ENCODE data around the gene CORO2A. TPM values are rescaled to one million over a fixed set of nuclear protein-coding genes. Genes with fewer than 3 reads are reported as not detected.
A peak's percentile ranks its signal among the peaks of the same experiment; 100 is the strongest.
"Not testable (repeated sequence)": the region's sequence is repeated elsewhere in the genome, so short reads cannot be mapped to it uniquely, and the experiment has no call there.

CORO2A gene
- total RNA-seq, 1 donor from 2014 or later = 0.35 TPM

- intact Hi-C loops (cut with micrococcal nuclease) = no loop called here
- DNase-seq (no peak), ATAC-seq (peak; percentile 72)
Measured at GRCh38 chr9:98129451-98129881, 63.0 kb downstream of the CORO2A start.

DNA sequence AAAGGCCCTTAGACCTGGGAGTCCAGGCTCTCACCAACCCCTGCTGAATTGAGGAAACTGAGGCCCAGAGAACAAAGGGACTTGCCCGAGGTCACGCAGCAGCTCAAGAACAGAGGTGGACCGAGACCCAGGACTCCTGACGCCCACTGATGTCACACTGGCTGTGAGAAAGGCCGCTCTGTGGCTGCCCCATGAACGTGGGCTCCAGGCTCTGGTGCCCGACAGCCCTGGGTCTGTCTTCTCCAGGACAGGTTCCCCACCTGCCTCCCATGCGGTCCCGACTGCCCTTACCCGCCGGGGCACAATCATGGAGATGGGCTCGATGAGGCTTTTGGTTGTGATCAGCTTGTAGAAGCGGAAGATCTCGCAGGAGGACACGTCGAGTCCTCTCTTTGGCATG, 64.1 kb downstream of the CORO2A start:
- intact Hi-C loops (cut with micrococcal nuclease) = no loop called here
- no peak for ATAC-seq
- no peak for DNase-seq

GRCh38 chr9:98127226-98127625, 65.2 kb downstream of the CORO2A start:
- ATAC-seq (no peak), DNase-seq (no peak)
- intact Hi-C loops (cut with micrococcal nuclease) = no loop called here

DNA sequence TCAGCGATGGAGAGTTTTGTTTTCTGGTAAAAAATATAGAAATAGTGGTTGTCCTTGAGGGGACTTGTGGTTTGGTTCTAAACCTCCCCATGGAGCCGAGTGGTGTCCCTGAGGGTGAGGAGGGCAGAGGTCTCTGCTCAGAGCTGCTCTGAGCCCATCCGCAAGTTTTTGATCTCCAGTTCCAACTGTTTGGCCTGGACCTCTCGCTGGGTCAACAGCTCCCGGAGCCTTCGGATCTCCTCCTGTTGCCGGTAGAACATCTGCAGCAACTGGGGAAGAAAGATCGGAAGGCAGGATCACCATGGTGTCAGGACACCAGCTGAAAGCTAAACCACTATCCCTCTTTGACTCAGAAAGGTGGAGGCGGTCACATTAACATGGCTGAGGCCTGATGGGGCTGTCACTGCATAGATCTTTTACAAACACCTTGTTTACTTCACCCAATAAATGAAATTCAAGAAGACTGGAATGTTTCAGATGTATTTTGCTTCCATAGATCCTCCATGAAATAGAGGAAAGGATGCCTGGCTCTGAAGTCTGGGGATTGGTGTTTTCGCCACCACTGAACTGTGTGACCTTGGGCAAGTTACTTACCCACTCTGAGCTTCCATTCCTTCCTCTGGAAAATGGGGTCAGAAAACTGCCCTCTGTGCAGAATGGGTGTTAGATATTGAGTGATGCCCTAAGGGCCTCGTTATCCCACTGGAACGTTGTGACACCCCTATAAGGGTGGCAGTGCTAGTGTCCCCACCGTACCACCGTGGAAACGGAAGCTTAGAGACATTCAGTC, 67.6 kb downstream of the CORO2A start:
- ATAC-seq = no peak
- no peak for DNase-seq
- intact Hi-C loops (cut with micrococcal nuclease) = no loop called here

- intact Hi-C loops (cut with micrococcal nuclease); ATAC-seq; DNase-seq: not testable (repeated sequence)
Measured at GRCh38 chr9:98124091-98124490, 68.3 kb downstream of the CORO2A start.

DNA sequence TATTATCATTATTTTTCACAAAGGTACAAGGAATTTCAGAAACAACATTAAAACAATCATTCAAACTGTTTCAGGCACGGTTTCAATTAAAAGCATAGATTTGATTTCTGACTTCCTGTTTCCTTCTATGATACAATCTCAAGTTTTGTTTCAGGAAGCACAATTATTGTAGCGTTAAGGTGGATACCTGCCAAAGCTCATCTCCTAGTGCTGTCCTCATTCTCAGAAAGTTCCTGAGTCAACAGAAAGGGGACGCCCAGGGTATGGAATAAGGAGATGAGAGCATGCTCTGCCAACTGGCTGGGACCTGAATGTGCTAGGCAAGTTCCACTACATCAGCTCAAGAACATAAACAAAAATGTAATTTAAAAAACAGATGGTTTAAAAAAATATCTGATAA, 71.4 kb downstream of the CORO2A start:
- no peak for ATAC-seq
- intact Hi-C loops (cut with micrococcal nuclease) = no loop called here
- DNase-seq = no peak

- intact Hi-C loops (cut with micrococcal nuclease) = no loop called here
- no peak for DNase-seq
- peak; percentile 36 for ATAC-seq
Measured at GRCh38 chr9:98120476-98120875, 72.0 kb downstream of the CORO2A start.

DNA sequence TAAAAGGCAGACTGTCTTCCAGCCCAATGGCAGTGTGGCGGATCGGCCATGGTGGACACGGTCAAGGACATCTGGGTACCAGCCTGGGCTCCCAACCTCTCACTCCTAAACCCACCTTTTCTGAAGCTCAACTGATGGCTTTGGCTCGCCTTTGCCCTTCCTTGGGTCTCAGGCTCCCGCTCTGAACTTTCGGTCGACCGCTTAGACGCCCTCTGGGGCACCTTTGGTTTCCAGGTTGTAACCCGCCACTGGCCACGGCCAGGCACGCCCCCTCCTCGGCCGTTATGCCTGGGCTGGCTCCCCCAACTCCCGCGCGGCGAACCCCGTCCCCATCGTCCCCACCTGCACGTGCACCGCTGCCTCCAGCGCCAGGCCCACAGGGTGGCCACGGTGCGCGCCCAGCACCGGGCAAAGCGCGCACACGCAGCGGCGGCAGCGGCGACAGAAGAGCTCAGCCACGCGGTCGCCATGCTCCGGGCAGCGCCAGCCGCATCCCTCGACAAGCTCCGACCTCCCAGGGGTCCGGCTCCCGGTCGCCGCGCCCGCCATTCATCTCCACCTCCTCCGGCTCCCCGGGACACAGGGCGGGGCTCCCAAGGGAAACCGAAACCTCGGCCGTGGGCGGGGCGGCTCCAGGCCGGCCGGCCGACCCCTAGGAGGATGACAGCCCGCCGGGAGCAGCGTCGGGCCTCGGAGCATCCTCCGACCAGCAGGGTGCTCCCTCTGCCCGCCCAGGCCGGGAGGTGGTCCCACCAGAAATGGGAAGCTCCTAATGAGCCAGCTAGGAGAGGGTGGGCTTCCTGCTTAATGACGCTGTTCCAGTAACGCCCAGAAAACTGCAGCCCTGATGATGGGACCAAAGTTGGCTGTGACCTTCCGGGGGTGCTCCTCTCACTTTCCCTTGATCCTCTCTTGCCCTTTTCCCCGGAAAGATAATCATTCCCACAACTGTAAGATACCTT, 73.5 kb downstream of the CORO2A start, which contains the start of gene TRIM14:
Gene TRIM14, minus strand, starts transcription at position 583 of the 962 bp plus-strand sequence. Its CDS starts 34 bp downstream, at position 549.
- intact Hi-C loops (cut with micrococcal nuclease) = no loop called here

DNA sequence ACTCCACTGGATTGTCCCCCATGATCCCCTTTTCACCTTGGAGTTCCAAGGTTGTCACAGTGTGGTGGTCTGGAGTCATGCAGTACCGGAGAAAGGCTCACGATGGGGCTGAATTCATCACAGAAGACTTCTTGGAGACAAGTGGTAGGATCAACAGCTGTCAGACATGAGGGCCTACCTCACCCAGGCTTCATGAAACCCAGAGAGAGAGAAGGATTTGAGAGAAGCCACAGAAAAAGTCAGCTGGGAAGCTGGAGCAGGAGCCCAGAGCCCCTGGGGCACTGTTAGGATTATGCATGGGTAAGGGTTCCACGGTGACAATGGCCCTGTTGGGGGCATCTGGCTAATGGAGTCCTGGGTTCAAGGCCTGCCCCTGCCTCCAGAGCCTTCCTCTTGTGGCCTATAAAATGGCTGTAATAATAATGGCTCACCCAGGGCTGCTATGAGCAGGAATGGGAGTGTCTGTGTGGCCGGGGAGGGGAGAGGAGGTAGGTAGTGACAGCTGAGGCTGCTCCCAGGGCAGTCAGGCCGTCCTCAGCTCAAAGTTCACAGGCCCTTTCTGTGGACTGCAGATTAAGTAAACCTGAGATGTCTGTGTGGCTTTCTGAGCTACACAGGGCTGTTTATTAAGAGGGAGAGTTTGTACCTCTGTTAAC, 74.3 kb downstream of the CORO2A start:
- ATAC-seq = peak; percentile 22
- intact Hi-C loops (cut with micrococcal nuclease) = no loop called here
- no peak for DNase-seq

More for the DNA sequence above, 73.5 kb downstream of the CORO2A start, which contains the start of gene TRIM14:
- peak; percentile 85 for ATAC-seq
- peak; percentile 76 for DNase-seq

DNA sequence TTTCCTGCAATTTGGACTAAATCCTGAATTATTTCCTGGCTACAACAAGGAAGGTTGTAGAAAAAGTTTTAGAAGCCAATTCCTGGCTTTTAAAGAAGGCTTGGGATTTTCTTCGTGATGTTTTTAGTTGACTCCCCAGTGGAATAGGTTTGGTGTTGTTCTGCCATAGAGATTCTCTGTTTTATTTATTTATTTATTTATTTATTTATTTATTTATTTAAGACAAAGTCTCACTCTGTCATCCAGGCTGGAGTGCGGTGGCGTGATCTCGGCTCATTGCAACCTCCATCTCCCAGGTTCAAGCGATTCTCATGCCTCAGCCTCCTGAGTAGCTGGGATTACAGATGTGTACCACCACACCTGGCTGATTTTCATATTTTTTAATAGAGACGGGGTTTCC, 75.3 kb downstream of the CORO2A start:
- intact Hi-C loops (cut with micrococcal nuclease); ATAC-seq; DNase-seq: not testable (repeated sequence)

DNA sequence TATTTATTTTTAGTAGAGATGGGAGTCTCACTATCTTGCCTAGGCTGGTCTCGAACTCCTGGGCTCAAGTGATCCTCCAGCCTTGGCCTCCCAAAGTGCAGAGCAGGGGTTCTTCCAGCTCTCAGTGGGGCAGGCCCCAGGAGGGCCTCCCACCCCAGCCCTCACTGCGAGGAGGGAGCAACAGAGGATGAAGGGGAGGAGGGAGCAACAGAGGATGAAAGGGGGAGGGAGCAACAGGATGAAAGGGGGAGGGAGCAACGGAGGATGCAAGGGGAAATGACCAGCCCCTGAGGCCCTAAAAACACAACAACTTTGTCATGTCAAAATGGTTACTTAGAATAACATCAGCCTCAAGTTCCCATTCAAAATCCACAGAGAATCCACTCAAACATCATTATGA, 83.4 kb downstream of the CORO2A start:
- ATAC-seq = no peak
- DNase-seq = no peak
- intact Hi-C loops (cut with micrococcal nuclease) = no loop called here

DNA sequence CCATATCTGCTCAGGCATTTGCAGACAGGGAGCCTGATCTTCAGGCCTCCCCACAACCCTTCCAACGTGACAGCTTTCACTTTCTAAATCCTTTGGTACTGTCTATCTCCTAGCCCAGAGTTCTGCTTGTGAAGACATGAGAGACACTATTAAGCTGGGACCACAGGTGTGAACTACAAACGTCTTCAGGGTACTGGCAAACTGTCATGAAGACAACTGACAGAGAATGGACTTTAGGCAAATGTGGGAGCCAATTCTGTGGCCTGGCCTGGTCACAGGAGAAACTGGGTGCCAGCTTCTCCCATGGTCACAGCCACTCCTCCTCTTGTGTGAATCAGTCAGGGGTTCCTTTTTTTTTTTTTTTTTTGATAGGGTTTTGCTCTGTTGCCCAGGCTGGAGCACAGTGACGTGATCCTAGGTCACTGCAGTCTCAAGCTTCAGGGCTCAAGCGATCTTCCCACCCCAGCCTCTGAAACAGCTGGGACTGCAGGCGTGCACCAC, 83.9 kb downstream of the CORO2A start:
- ATAC-seq (peak; percentile 36), DNase-seq (no peak)
- intact Hi-C loops (cut with micrococcal nuclease) = no loop called here

DNA sequence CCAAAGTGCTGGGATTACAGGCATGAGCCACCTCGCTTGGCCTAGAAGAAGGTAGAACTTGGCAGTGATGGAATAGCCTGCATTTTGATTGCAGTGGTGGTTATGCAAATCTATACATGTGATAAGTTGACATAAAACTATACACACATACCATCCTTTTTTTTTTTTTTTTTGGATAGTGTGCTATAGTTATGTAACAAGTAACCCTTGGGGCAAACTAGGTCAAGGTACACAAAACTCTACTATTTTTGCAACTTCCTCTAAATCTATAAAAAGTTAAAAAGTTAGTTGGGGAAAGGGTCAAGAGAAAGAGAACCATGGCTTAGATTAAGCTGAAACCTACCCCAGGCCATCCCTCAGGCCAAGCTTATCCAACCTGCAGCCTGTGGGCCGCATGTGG, 84.5 kb downstream of the CORO2A start:
- DNase-seq (no peak), ATAC-seq (no peak)
- intact Hi-C loops (cut with micrococcal nuclease) = no loop called here

DNA sequence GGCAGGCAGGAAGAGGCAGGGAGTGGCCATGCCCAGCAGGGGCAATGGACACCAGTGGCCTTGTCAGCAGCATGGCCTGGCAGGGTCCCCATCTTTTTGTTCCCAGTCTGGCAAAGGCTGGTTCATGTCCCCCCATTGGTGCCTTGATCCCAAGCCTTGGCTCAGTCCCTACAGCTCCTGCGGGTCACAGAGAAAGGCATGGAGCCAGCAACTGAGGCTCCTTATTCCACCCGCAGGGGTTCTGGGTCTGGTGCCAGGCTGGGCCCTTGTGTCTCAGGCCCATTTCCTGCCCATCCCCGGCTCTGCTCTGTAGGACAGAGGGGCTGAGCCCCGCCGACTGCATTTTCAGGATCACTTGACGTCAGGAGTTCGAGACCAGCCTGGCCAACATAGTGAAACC, 87.4 kb downstream of the CORO2A start:
- intact Hi-C loops (cut with micrococcal nuclease) = no loop called here
- ATAC-seq (no peak), DNase-seq (no peak)

DNA sequence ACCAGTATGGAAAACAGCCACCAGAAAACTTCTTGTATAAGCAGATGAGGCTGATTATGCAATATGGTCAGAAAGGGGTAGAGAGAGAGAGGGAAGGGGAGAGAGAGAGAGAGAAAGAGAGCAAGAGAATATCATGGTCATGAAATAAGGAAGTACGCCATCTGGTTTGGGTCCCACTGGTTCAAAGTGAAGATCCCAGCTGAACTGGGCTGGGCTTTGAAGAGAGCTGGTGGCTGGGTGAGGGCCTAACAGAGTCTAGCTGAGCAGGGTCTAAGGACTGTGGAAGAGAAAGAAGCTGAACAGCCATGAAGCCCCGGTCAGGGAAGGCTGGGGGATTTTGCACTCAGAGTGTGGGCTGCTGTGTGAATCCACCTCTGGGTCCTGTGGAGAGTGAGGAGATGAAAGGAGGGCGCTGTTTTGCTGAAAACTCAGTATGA, 88.0 kb downstream of the CORO2A start:
- ATAC-seq (peak; percentile 71), DNase-seq (no peak)
- intact Hi-C loops (cut with micrococcal nuclease) = no loop called here

- ATAC-seq = peak; percentile 24
- intact Hi-C loops (cut with micrococcal nuclease) = no loop called here
- no peak for DNase-seq
Measured at GRCh38 chr9:98101868-98102273, 90.6 kb downstream of the CORO2A start.

DNA sequence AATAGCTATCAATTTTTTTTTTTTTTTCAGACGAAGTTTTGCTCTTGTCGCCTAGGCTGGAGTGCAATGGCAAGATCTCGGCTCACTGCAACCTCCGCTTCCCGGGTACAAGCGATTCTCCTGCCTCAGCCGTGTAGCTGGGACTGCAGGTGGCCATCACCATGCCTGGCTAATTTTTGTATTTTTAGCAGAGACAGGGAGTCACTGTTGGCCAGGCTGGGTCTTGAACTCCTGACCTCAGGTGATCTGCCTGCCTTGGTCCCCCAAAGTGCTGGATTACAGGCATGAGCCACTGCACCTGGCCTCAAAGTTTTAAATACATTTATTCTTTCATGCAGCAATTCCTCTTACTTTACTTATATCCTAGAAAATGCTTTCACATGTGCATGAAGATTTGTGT, 91.0 kb downstream of the CORO2A start:
- ATAC-seq (no peak), DNase-seq (no peak)
- intact Hi-C loops (cut with micrococcal nuclease) = no loop called here

DNA sequence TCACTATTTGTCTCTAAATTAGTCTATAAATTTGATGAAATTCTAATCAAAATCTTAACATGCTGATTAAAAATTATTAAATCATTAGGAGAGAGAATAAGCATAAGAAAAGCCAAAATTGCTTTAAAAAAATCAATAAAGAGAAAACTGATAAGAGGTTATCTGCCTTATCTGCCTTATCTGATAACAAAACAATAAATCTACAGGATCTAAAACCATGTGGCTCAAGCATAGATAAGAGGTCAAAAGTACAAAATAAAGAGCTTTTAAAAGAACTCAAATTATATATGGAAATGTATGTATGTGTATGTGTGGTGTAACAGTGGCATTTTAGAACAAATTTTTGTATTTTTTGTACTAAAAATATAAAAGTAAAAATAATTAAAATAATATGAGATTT, 92.0 kb downstream of the CORO2A start:
- ATAC-seq = no peak
- DNase-seq = no peak
- intact Hi-C loops (cut with micrococcal nuclease) = no loop called here

DNA sequence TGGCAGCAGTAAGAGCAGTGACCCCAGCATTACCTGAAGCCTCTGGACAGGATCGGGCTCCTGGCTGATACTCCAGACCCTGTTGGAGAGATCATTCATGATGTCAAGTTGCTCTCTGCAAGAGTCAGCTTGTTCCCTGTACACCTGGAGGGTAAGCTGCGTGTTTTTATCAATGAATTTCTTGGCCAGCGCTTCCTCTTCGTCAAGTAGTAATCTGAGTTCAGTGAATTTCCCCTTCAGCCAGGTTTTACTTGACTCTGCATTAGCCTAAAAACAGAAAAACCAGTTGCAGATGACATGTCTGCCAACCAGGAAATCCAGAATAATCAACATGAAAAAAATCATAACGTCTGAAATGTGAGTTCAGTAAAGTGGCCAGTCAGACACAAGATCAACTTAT, 92.5 kb downstream of the CORO2A start:
- intact Hi-C loops (cut with micrococcal nuclease) = no loop called here
- ATAC-seq (no peak), DNase-seq (no peak)

Data from left ventricle myocardium superior (tissue), 1 donor.